GM10847 (cell line): Measurements from ENCODE around the gene MRPS27.
A peak's percentile ranks its signal among the peaks of the same experiment; 100 is the strongest.

Experiments used
- POLR2A ChIP-seq: IDR thresholded peaks from 2 replicates; pipeline ENCODE4 v1.6.1; 2011; ENCODE audit not compliant: insufficient read length; ENCODE audit errors: extremely low read depth

Gene MRPS27

DNA sequence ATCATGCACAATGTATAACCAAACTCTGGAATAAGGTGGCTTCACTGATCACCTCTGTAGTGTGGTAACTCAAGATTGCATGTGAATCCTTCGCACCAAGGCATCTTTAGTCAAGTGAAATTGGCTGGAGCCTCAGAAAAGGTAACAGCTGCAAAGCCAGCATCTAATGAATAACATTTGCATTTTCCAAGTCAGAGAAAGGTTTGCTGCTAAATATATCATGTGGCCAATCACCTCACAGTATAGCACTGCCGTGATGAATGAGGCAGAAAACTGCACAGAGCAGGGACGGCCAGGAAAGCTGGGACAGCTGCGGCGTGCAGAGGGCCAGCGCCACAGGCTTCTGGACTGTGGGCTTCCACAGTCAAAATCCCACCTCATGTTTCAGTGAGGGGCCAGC is 18.5 kb downstream of the MRPS27 start:
- peak; percentile 42 for TF ChIP-seq POLR2A

DNA sequence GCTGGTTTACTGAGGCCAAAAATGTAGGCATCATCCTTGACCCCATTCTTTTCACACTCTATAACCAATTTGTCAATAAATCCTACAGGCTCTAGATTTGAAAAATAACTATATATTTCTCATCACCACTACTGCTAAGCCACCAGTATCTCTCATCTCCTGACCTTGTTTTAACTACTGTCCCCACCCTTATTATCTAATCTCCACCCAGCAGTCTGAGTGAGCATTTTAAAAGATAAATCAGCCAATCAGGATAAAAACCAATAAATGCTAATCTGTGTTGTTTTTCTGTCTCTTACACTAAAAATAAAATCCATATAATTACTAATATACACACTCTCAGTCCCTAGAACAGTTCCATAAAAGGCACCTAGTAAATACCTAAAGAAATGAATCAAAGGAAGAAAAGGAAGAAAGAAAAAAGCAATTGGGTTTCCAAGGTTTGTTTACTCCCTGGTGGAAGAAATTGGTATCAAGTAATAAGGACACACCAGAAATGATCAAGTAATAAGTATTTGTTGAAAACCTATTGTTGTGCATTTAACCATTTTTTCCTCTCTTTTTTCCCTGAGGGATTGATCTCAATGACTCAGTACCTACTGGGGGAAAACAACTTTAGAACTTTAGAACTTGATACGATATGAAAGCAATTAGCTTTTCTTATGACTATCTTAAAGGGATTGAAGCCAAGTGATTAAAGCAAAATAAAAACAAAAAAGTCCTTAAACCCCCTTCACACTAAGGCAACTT is 19.3 kb downstream of the MRPS27 start:
- no peak for TF ChIP-seq POLR2A

DNA sequence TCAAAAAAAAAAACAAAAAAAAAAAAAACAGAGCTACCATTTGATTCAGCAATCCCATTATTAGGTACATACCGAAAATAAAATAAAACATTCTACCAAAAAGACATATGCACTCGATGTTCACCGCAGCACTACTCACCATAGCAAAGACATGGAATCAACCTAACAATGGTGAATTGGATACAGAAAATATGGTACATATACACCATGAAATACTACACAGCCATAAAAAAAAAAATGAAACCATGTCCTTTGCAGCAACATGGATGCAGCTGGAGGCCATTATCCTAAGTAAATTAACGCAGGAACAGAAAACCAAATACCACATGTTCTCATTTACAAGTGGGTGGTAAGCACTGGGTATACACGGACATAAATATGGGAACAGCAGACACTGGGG is 21.3 kb downstream of the MRPS27 start:
- no peak for TF ChIP-seq POLR2A

DNA sequence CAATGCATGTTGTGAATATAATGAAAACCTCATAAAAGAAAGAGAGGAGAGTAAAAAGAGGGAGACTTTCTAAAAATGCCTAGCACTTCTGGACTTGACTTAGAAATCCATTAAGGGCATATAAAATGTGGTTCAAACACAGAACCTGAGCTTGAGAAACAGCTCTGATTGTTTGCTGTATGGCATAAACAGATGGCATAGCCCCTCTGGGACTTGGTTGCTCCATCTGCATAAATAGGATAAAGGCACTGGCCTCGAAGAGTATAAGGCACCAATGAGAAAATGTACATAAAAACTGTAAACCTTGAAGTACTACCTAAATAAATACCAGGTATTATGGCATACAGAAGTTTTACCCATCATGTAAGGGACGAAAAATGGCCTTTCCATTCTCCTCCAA is 23.8 kb downstream of the MRPS27 start:
- TF ChIP-seq POLR2A: no peak

DNA sequence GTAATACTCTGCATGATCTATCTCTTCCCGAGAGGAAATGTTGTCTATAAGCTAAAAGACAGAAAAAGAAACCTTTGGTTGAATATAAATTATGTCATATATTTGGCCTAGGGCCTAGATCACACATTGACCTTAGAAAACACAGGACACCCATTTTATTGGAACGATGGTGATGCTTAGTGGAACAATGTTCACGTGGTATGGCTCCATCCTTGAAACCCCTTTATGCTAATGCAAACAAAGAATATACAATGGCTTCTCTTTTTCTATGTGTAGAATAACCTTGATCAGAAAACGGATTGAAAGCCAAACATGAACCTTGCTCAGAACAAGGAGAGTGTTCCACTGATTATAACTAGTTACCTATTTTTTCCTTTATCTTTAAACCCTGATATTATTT is 24.5 kb downstream of the MRPS27 start:
- TF ChIP-seq POLR2A: no peak

DNA sequence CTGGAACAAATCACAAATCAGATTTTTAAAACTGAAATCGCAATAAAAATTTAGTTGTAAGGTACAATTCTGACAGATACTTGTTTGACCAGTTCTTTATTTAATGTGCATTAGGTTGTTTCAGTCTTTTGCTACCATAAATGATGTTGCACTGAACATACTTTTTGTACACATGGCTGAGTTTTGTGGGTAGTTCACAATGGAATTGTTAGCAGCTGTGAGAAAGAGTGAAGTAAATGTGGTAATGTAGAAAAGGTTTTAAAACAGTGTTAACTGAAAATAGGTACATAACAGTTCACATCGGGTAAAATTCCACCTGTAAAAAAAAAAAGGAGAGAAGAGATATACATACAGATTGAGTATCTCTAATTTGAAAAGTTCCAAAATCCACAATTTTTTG is 25.6 kb downstream of the MRPS27 start:
- TF ChIP-seq POLR2A: no peak

DNA sequence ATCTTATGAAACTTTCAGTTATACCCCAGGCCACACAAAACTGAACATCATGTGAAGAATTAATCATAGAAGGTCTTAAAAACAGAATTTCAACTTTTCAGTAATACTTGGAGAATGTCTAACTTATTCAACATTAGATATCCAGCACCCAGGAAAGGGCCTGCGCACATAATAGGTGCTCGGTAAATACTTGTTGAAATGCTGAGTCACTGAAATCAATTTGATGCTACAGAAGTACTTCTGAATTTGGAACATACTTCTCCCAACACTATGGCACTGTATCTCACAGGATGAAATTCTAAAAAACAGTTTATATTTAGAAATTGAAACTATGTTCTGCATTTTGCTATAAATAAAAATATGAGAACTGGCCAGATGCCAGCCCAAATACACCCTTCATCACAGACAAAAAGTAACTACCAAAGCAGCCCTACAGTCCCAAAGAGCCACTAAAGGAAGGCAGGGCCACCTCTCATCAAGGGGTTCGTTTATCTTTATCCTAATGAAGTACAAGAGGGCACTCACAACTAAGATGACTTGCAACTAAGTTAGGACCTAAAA is 26.5 kb downstream of the MRPS27 start:
- TF ChIP-seq POLR2A: no peak

DNA sequence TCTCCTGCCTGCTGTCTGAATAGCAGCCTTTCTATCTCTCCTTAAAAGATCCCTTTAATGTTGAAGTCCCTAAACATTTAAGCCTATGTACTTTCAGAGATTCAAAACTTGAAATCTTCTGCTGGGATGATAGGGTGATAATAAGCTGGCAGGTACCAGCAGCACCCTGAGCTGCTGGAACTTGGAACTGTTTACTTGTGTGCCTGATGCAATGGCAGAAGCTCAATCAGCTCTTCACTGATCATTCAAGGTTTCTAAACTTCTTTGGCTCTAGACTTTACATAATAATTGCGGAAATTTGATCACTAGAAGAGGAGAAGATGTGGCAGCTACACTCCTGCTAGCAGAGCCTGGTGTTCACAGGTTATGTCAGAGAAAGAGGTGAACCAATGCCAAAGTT is 27.6 kb downstream of the MRPS27 start:
- no peak for TF ChIP-seq POLR2A

DNA sequence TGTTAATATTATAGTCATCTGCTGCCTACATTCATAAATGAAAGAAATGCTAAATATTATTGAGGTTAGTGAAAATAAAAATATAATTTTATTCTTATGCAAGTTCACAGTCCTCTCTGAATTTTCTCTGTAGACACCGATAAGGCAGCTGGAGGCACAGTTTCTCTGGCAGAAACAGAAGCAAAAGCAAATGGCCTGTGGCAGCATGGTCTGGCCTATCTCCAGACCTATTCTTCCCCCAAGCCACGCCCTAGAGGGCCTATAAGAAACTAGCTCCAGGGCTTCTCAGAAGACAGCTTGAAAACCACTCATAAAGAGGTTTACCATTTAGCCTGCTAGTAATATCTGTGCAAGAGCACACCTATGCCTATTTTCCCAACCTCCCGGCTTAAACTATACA is 28.4 kb downstream of the MRPS27 start:
- TF ChIP-seq POLR2A: no peak

DNA sequence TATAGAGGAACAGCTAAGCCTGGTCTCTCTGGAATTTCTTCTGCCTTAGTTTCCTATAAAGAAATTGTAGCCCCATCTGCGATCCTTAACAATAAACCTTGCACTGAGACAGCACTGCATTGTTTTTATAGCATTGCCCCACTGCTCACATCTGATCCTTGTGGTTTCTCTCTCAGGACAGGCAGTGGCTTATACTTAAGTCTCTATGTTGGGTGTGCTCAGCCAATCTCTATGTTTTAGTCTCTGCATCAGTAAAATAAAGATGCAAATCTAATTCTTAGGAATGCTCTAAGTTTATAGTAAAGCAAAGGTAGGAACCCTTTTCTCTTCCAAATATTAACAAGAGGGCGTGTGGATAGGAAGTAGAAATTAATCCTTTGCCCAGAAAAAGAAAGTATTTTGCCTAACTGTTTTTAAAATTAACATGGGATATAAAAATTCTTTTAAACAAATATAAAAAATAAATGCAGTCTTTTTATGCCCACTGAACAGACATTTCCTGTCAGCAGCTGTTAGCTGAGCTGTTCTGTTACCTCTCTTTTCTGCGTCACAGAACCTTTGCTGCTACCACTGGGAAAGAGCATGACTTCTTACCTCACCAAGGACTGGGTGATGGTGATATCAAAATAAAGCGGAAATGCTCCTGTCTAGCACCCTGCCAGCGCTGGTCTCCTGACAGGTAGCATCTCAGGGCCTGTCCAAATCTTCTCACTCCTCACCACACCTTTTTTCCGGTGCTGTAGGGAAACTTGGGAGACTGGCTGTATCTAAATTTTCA is 29.5 kb downstream of the MRPS27 start:
- no peak for TF ChIP-seq POLR2A

DNA sequence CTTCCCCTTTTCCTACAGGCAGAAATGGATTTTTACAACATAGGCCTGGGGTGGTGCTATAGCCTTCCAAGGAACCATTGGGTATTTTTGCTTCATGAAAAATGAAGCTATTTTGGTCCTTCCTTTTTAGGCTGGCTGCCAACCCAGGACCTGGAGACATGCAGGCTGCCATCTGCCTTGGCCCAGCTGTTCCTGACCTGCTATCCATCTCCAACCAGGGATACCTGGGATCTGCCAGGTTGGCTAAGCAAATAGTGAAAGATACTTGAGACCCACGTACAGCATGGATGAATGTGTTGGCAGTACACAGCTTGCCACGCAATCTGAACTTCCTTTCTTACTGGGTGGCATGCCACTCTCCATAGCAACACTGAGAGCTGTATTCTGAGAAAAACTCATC is 31.1 kb downstream of the MRPS27 start:
- no peak for TF ChIP-seq POLR2A

DNA sequence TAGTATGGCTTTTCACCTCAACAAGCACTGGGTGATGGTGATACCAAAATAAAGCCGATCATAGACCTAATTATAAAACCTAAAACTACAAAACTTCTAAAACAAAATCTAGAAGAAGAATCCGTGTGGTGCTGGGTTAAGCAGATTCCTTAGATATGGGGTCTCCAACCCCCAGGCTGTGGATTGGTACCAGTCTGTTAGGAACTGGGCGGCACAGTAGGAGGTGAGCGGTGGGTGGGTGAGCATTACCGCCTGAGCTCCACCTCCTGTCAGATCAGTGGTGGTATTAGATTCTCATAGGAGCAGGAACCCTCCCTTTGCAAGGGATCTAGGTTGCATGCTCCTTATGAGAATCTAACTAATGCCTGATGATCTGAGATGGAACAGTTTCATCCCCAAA is 33.2 kb downstream of the MRPS27 start:
- TF ChIP-seq POLR2A: no peak

DNA sequence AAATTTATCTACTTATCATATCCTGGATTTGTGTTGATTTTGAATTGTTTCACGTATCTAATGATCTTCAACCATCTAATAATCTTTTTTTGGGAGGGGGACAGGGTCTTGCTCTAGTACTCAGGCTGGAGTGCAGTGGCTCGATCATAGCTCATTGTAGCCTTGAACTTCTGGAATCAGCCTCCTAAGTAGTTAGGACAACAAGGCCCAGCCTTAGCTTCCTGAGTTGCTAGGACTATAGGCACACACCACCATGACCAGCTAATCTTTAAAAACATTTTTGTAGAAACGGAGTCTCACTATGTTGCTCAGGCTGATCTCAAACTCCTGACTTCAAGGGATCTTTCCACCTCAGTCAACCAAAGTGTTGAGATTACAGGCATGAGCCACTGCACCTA is 34.6 kb downstream of the MRPS27 start:
- TF ChIP-seq POLR2A: no peak

DNA sequence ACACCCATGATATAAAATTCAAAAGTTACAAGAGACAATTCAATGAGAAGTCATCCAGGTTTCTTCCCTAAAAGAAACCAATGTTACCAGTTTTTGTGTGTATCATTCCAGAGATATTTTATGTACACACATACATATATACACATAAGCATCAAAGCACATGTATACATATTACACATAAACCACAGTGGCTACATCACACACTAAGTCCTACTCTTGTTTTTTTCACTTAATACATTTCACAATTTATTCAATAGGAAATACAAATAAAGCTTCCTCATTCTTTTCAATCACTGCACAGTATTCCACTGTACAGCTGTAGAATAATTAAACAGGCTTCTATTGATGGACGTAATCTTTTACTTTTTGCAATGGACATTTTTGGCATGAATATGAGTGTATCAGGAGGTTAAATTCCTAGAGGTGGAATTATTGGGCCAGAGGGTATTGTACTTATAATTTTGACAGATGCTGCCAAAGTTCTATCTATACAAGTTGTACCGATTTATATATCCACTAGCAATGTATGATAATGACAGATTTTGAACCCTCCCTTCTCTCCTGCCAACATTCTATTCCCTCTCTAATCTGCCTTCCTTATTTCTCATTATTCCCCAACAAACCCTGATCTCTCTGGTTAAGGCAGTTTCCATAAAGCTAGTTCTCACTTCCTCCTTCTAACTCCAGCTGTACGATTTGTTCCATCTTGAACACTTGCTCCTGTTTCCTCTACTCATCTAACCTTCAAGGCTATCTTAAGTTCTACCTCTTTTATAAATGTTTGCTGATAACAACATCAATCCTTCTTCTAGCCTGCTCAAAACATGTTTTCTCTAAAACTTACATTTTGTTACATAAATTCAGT is 35.2 kb downstream of the MRPS27 start:
- TF ChIP-seq POLR2A: no peak

DNA sequence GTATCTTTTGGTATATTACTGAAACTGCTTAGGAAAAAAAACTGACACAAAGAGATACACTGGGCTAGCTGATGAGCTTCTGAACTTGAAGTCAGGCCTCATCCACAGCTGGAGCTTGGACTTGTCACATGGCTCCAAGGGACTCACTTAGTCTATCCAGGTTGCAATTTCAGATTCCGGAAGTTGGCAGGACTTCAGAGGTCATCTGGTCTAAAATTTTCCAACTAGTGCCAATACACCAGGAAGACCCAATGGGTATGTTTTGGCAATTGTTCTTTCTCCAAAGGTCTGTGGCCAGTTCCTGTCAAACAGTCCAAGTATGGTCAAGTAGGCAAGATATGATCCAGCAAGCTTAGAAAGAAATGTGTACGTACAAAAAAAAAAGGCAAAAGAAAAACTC is 36.7 kb downstream of the MRPS27 start:
- TF ChIP-seq POLR2A: no peak
